ENCODE data around the gene TIFAB.

The TIFAB gene

DNA sequence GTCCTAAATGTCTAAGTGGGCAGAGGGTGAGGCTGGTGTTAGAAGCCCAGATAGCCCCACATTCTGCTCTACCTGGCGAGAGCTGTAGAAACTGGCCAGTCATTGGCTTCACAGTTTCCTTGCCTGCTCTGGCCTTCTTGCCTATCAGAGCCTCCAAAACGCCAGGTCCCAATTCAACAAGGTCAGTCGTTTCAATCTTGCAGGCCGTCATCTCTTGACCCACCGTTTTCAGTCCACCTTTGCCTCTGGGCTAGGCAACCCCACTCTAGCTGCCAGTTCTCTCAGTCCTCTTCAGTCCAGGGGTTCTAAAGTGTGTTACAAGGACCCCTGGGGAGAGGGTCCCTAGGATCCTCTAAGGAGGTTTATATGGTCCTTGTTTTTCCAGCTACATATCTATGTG lies 20.0 kb upstream of the TIFAB start:
- Histone ChIP-seq H3K36me3 (ENCODE audit: control insufficient read depth in 2 of 2, insufficient read depth in 1 of 2, low read length in 2 of 2) (no peaks in the 10 kb centered on the region), H3K4me3 (ENCODE audit: low read depth, low read length) (no peak overlapping the region), H3K9me3 (ENCODE audit: control insufficient read depth, insufficient read depth, low read depth, low read length) (no peaks in the 10 kb centered on the region), H3K4me1 (ENCODE audit: control insufficient read depth, insufficient read depth, low read length) (peaks cover 5% of the 10 kb centered on the region; the same call in 1 of the 2 replicates), H3K27ac (ENCODE audit: extremely low read depth, low read depth, low read length) (no peak overlapping the region)
- ChIA-PET CTCF (interaction anchor here (1.5 to 3.4 kb wide), 3 partner anchors 10 to 78 kb away, joined by 3 to 14 read pairs (median 9); no protein-coding TSS in a partner anchor), POLR2A (no interaction called here)
- no peak for TF ChIP-seq ZFP41 (tag by site-specific recombination; IDR thresholded peaks at IDR 0.05; ENCODE audit: borderline replicate concordance)
- no peak for TF ChIP-seq ZNF529 (tag by site-specific recombination; IDR thresholded peaks at IDR 0.05; ENCODE audit: insufficient replicate concordance)
- no peak for TF ChIP-seq WT1 (tag by site-specific recombination; IDR thresholded peaks at IDR 0.05)
- TF ChIP-seq ZNF324 (tag by site-specific recombination; IDR thresholded peaks at IDR 0.05) = no peak
- TF ChIP-seq ZNF514 (tag by site-specific recombination; IDR thresholded peaks at IDR 0.05) = no peak
- TF ChIP-seq PRDM10 (tag by site-specific recombination; IDR thresholded peaks at IDR 0.05) = no peak
- TF ChIP-seq, protein P1, sequence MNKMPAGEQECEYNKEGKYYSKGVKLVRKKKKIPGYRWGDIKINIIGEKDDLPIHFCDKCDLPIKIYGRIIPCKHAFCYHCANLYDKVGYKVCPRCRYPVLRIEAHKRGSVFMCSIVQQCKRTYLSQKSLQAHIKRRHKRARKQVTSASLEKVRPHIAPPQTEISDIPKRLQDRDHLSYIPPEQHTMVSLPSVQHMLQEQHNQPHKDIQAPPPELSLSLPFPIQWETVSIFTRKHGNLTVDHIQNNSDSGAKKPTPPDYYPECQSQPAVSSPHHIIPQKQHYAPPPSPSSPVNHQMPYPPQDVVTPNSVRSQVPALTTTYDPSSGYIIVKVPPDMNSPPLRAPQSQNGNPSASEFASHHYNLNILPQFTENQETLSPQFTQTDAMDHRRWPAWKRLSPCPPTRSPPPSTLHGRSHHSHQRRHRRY (tag by site-specific recombination; IDR thresholded peaks at IDR 0.05) = no peak
- no peak for TF ChIP-seq ZNF792 (tag by site-specific recombination; IDR thresholded peaks at IDR 0.05)
- TF ChIP-seq SALL2 (tag by site-specific recombination; IDR thresholded peaks at IDR 0.05; ENCODE audit: borderline replicate concordance) = no peak
- no peak for TF ChIP-seq ZNF16 (tag by site-specific recombination; IDR thresholded peaks at IDR 0.05; ENCODE audit: low read depth)
- TF ChIP-seq, protein P2, sequence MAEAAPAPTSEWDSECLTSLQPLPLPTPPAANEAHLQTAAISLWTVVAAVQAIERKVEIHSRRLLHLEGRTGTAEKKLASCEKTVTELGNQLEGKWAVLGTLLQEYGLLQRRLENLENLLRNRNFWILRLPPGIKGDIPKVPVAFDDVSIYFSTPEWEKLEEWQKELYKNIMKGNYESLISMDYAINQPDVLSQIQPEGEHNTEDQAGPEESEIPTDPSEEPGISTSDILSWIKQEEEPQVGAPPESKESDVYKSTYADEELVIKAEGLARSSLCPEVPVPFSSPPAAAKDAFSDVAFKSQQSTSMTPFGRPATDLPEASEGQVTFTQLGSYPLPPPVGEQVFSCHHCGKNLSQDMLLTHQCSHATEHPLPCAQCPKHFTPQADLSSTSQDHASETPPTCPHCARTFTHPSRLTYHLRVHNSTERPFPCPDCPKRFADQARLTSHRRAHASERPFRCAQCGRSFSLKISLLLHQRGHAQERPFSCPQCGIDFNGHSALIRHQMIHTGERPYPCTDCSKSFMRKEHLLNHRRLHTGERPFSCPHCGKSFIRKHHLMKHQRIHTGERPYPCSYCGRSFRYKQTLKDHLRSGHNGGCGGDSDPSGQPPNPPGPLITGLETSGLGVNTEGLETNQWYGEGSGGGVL (tag by site-specific recombination; IDR thresholded peaks at IDR 0.05) = no peak
- no peak for TF ChIP-seq ZNF571 (tag by site-specific recombination; IDR thresholded peaks at IDR 0.05)
- no peak for TF ChIP-seq ZFP3 (tag by site-specific recombination; IDR thresholded peaks at IDR 0.05; ENCODE audit: low read depth)
- no peak for TF ChIP-seq ZSCAN30 (tag by site-specific recombination; IDR thresholded peaks at IDR 0.05)
- no peak for TF ChIP-seq ZBTB21 (tag by site-specific recombination; IDR thresholded peaks at IDR 0.05)
- no peak for TF ChIP-seq ZNF830 (tag by site-specific recombination; IDR thresholded peaks at IDR 0.05; ENCODE audit: low read depth)
- no peak for TF ChIP-seq ZNF302 (tag by site-specific recombination; IDR thresholded peaks at IDR 0.05; ENCODE audit: low read depth)

- no peaks in the 10 kb centered on the region for H3K9me3 ChIP-seq (ENCODE audit: control insufficient read depth, insufficient read depth, low read depth, low read length)
- ChIA-PET POLR2A (no interaction called here), CTCF (interaction anchor here (1.5 to 3.4 kb wide), 5 partner anchors 10 to 95 kb away, joined by 3 to 41 read pairs (median 11); no protein-coding TSS in a partner anchor)
- H3K36me3 ChIP-seq (ENCODE audit: control insufficient read depth in 2 of 2, insufficient read depth in 1 of 2, low read length in 2 of 2) = no peaks in the 10 kb centered on the region
- no peak overlapping the region for H3K4me3 ChIP-seq (ENCODE audit: low read depth, low read length)
- no peak overlapping the region for H3K27ac ChIP-seq (ENCODE audit: extremely low read depth, low read depth, low read length)
- peaks cover 1% of the 10 kb centered on the region; the same call in 1 of the 2 replicates for H3K4me1 ChIP-seq (ENCODE audit: control insufficient read depth, insufficient read depth, low read length)
- TF ChIP-seq KLF9 (tag by site-specific recombination; IDR thresholded peaks at IDR 0.05; ENCODE audit: low read depth) = no peak
- no peak for TF ChIP-seq ZNF610 (tag by site-specific recombination; IDR thresholded peaks at IDR 0.05; ENCODE audit: borderline replicate concordance)
- TF ChIP-seq MEIS1 (CRISPR knock-in tag; IDR thresholded peaks at IDR 0.05; ENCODE audit: borderline replicate concordance) = no peak
- TF ChIP-seq HIC1 (tag by site-specific recombination; IDR thresholded peaks at IDR 0.05) = no peak
- TF ChIP-seq ZNF426 (tag by site-specific recombination; IDR thresholded peaks at IDR 0.05) = no peak
- TF ChIP-seq, protein P3, sequence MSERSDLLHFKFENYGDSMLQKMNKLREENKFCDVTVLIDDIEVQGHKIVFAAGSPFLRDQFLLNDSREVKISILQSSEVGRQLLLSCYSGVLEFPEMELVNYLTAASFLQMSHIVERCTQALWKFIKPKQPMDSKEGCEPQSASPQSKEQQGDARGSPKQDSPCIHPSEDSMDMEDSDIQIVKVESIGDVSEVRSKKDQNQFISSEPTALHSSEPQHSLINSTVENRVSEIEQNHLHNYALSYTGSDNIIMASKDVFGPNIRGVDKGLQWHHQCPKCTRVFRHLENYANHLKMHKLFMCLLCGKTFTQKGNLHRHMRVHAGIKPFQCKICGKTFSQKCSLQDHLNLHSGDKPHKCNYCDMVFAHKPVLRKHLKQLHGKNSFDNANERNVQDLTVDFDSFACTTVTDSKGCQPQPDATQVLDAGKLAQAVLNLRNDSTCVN (tag by site-specific recombination; optimal IDR thresholded peaks at IDR 0.05) = no peak
- TF ChIP-seq ZNF37A (tag by site-specific recombination; IDR thresholded peaks at IDR 0.05) = no peak
- no peak for TF ChIP-seq ZNF223 (tag by site-specific recombination; IDR thresholded peaks at IDR 0.05)
These were observed 19.6 kb upstream of the TIFAB start for GRCh38 chr5:135471726-135472125.
